ENCODE measurements around the gene CYP3A4. TPM values are rescaled to one million over a fixed set of nuclear protein-coding genes. Genes with fewer than 3 reads are reported as not detected.
A peak's percentile ranks its signal among the peaks of the same experiment; 100 is the strongest.

CYP3A4 gene
- total and polyA plus RNA-seq, 2 of the 13 experiments (the other 11 are each of a cell fraction or from before 2014, with no cell fraction given) = 0.11 to 0.24 TPM

- H3K9me3 ChIP-seq (ENCODE audit: low read length) = no peaks in the 10 kb centered on the region
- H3K4me3 ChIP-seq (replicated peaks in 1 of 3; ENCODE audit: insufficient read depth in 1 of 3, low read depth in 2 of 3, low read length in 3 of 3) = no peak overlapping the region
- 94% methylated on average over 5 of the region's 5 CpGs for WGBS (ENCODE audit: low lambda C conversion rate)
- no peaks in the 10 kb centered on the region for H3K27me3 ChIP-seq (ENCODE audit: control insufficient read depth in 1 of 2, insufficient read depth in 2 of 2, low read length in 2 of 2)
- ChIA-PET POLR2A (interaction anchor here (1.8 kb wide), 1 partner anchor 47 kb away, joined by 12 read pairs; no protein-coding TSS in a partner anchor), CTCF (ENCODE audit: low intra/inter-chr PET ratio, low total read pairs) (no interaction called here)
- H4K20me1 ChIP-seq (ENCODE audit: insufficient read depth, low read length) = no peaks in the 10 kb centered on the region
- FAIRE-seq (no peak), DNase-seq (ENCODE audit: low spot score) (peak; percentile 8), ATAC-seq (no peak)
- in situ Hi-C loops (cut with HindIII; ENCODE audit: extremely low pct_ligation_motif_present, low pct_unique_long_range_greater_than_20kb) (no loop called here), intact Hi-C loops (cut with micrococcal nuclease; ENCODE audit: unreplicated experiment) (loop anchor here (5.0 kb wide), 1 partner anchor 86 kb away; the partner anchor contains the start of gene CYP3A43)
- BruUV-seq (replicated peaks) = no TSS peak
- TF ChIP-seq CEBPB (IDR thresholded peaks at IDR 0.05; ENCODE audit: borderline replicate concordance, low read depth, low read length) (peak; percentile 54), ZNF136 (CRISPR knock-in tag; IDR thresholded peaks at IDR 0.05; ENCODE audit: low read depth) (no peak), GABPA (IDR thresholded peaks at IDR 0.05; ENCODE audit: low read depth, low read length) (no peak), GABPA (CRISPR knock-in tag; IDR thresholded peaks at IDR 0.05; ENCODE audit: low read depth) (no peak), POLR2A (IDR thresholded peaks at IDR 0.05; ENCODE audit: insufficient read depth in 1 of 2, low read depth in 2 of 2, low read length in 2 of 2) (no peak), ZNF841 (CRISPR knock-in tag; IDR thresholded peaks at IDR 0.05; ENCODE audit: borderline replicate concordance) (no peak), ZNF367 (CRISPR knock-in tag; IDR thresholded peaks at IDR 0.05; ENCODE audit: borderline replicate concordance) (no peak), ATF4 (CRISPR knock-in tag; IDR thresholded peaks at IDR 0.05) (peak in 1 of 2 experiments; percentile 86; a peak in 2 of 4 replicates), RBM39 (IDR thresholded peaks at IDR 0.05; ENCODE audit: low read depth, low read length, poor library complexity, severe bottlenecking) (no peak), NKX3-1 (CRISPR knock-in tag; IDR thresholded peaks at IDR 0.05) (no peak)
- no peak overlapping the region for H3K4me2 ChIP-seq (ENCODE audit: low read depth, low read length)
- no peak overlapping the region; the same call in 1 of the 2 replicates for H3K9ac ChIP-seq (ENCODE audit: insufficient read depth, low read depth, low read length)
- peaks cover 66% of the 10 kb centered on the region for H3K4me1 ChIP-seq (ENCODE audit: insufficient read depth, low read length)
- no peak overlapping the region for H3K27ac ChIP-seq (ENCODE audit: extremely low read length, insufficient read depth, low read length)
- H2AFZ ChIP-seq (ENCODE audit: low read length) = no peak overlapping the region
- no peaks in the 10 kb centered on the region for H3K79me2 ChIP-seq (ENCODE audit: insufficient read depth, low read length)
- no peaks in the 10 kb centered on the region for H3K36me3 ChIP-seq (replicated peaks in 1 of 2; ENCODE audit: control insufficient read depth in 1 of 2, insufficient read depth in 2 of 2, low read length in 2 of 2)
Observed at GRCh38 chr7:99740573-99741440, 43.2 kb downstream of the CYP3A4 start.

Data from HepG2 (cell line).